CD4-positive, alpha-beta T cell (primary cell): ENCODE results near the gene DBNDD1. TPM values are rescaled to one million over a fixed set of nuclear protein-coding genes. Genes with fewer than 3 reads are reported as not detected.

Experiments used
- ATAC-seq: fragments of 200-7000 bp; cut with Tn5 transposase; one replicate; pipeline ENCODE4 v1.10.0; 2022; ENCODE audit warnings: mild to moderate bottlenecking; ENCODE audit not compliant: poor library complexity
- CTCF ChIA-PET: fragments of 350-600 bp; sonication (Branson Sonifier 250); formaldehyde crosslinking; loops from one replicate; lab custom pipeline; 2021; ENCODE audit warnings: antibody characterized with exemption, inconsistent platforms; lab: Charles Lee
- POLR2A ChIA-PET: fragments of 350-600 bp; sonication (Branson Sonifier 250); formaldehyde crosslinking; loops from one replicate; lab custom pipeline; 2021; ENCODE audit warnings: antibody characterized with exemption, inconsistent platforms; lab: Charles Lee
- DNase-seq, 14 experiments: peaks; one replicate each; pipeline ENCODE4 v3.0.0-alpha.2; 2013 to 2020; ENCODE audit warnings: mixed read lengths in 2 of 14
- H3K27ac ChIP-seq, 2 donors: one replicate each; pipeline versions ENCODE4 v1.5.1 to v1.7.0; 2013; ENCODE audit warnings: low read length in 2 of 2, low read depth in 1 of 2, mild to moderate bottlenecking in 1 of 2
- H3K27me3 ChIP-seq, 2 experiments: 1 replicate in 1 of 2; 2 replicates in 1 of 2; pipeline versions ENCODE4 v1.6.1 to v1.7.0; 2013; ENCODE audit warnings: low read length in 2 of 2, control low read depth in 1 of 2, mild to moderate bottlenecking in 1 of 2, moderate library complexity in 1 of 2; ENCODE audit not compliant: insufficient read depth in 2 of 2, control insufficient read depth in 1 of 2
- H3K36me3 ChIP-seq: one replicate; pipeline ENCODE4 v1.6.1; 2013; ENCODE audit warnings: low read length, control low read depth; ENCODE audit not compliant: insufficient read depth
- H3K4me1 ChIP-seq: one replicate; pipeline ENCODE4 v1.6.1; 2013; ENCODE audit warnings: low read length, control low read depth; ENCODE audit not compliant: insufficient read depth
- H3K4me3 ChIP-seq: one replicate; pipeline ENCODE4 v1.5.1; 2013; ENCODE audit warnings: mild to moderate bottlenecking, low read length, moderate library complexity
- H3K9me3 ChIP-seq, 2 experiments: 1 replicate in 1 of 2; 2 replicates in 1 of 2; pipeline versions ENCODE4 v1.6.1 to v1.7.0; 2013; ENCODE audit warnings: low read length in 2 of 2, mild to moderate bottlenecking in 2 of 2, control low read depth in 1 of 2, moderate library complexity in 1 of 2; ENCODE audit not compliant: control insufficient read depth in 1 of 2, insufficient read depth in 1 of 2
- H3K27ac Mint-ChIP-seq: one replicate; pipeline ENCODE4 v1.8.0; 2020; ENCODE audit warnings: mixed read lengths
- H3K27me3 Mint-ChIP-seq: one replicate; pipeline ENCODE4 v1.8.0; 2021; ENCODE audit warnings: mixed read lengths
- H3K36me3 Mint-ChIP-seq: one replicate; pipeline ENCODE4 v1.8.0; 2021; ENCODE audit warnings: low read depth, mixed read lengths
- H3K4me1 Mint-ChIP-seq: one replicate; pipeline ENCODE4 v1.8.0; 2021; ENCODE audit warnings: low read depth, mixed read lengths
- H3K4me3 Mint-ChIP-seq: one replicate; pipeline ENCODE4 v1.8.0; 2020; ENCODE audit warnings: mild to moderate bottlenecking, mixed read lengths
- H3K9me3 Mint-ChIP-seq: one replicate; pipeline ENCODE4 v1.8.0; 2020; ENCODE audit warnings: mixed read lengths
- CTCF ChIP-seq: fragments of 200-600 bp; IDR thresholded peaks from one replicate; pipeline ENCODE4 v1.8.0; 2022; ENCODE audit warnings: antibody characterized with exemption, mild to moderate bottlenecking
- intact Hi-C, 2 experiments: fragments of 100-400 bp; cut with DNase I in 1 of 2; cut with micrococcal nuclease in 1 of 2; formaldehyde crosslinking; loops; one replicate each; pipeline versions ENCODE4 v1.15.1 to v1.9.0; 2023 to 2025; cut with DNase I, micrococcal nuclease
- total RNA-seq, 174 experiments: library from RNA in 2 of 174; stranded (reverse) in 2 of 174; gene quantifications; one replicate each; pipeline ENCODE4 v1.2.3 and lab custom pipeline; 2021 to 2026

DBNDD1 gene
- total RNA-seq, 2 experiments from 2014 or later, result 2.6 to 2.8 TPM

GRCh38 chr16:89988951-89989350, 30.3 kb downstream of the DBNDD1 start:
- Mint-ChIP-seq H3K27me3 (no peaks in the 10 kb centered on the region), H3K36me3 (peaks cover 72% of the 10 kb centered on the region), H3K4me1 (no peaks in the 10 kb centered on the region), H3K9me3 (no peaks in the 10 kb centered on the region), H3K27ac (no peak overlapping the region), H3K4me3 (no peak overlapping the region)
- no peak for DNase-seq
- Histone ChIP-seq H3K27me3 (no peaks in the 10 kb centered on the region), H3K36me3 (peaks cover 68% of the 10 kb centered on the region), H3K4me3 (no peak overlapping the region), H3K4me1 (no peaks in the 10 kb centered on the region), H3K27ac (no peak overlapping the region), H3K9me3 (no peaks in the 10 kb centered on the region)
- no peak for TF ChIP-seq CTCF
- ATAC-seq, result no peak
- CTCF ChIA-PET, result no interaction called here
- POLR2A ChIA-PET, result no interaction called here
- intact Hi-C loops, result no loop called here

GRCh38 chr16:89987169-89987568, 32.1 kb downstream of the DBNDD1 start:
- Mint-ChIP-seq H3K4me3 (no peak overlapping the region), H3K27ac (no peak overlapping the region), H3K9me3 (no peaks in the 10 kb centered on the region), H3K27me3 (no peaks in the 10 kb centered on the region), H3K4me1 (no peaks in the 10 kb centered on the region), H3K36me3 (peaks cover 73% of the 10 kb centered on the region)
- no peak for ATAC-seq
- ChIA-PET POLR2A (no interaction called here), CTCF (no interaction called here)
- no peak overlapping the region for H3K4me3 ChIP-seq
- no peak for TF ChIP-seq CTCF
- intact Hi-C loops, result no loop called here
- H3K27ac ChIP-seq, result no peak overlapping the region
- H3K27me3 ChIP-seq, result no peaks in the 10 kb centered on the region
- DNase-seq, result no peak
- H3K36me3 ChIP-seq, result peaks cover 76% of the 10 kb centered on the region
- no peaks in the 10 kb centered on the region for H3K4me1 ChIP-seq
- no peaks in the 10 kb centered on the region for H3K9me3 ChIP-seq

GRCh38 chr16:89986600-89986999, 32.7 kb downstream of the DBNDD1 start:
- Mint-ChIP-seq H3K4me1 (no peaks in the 10 kb centered on the region), H3K27me3 (no peaks in the 10 kb centered on the region), H3K27ac (no peak overlapping the region), H3K9me3 (no peaks in the 10 kb centered on the region), H3K4me3 (no peak overlapping the region), H3K36me3 (peaks cover 73% of the 10 kb centered on the region)
- CTCF ChIA-PET, result no interaction called here
- H3K27me3 ChIP-seq, result no peaks in the 10 kb centered on the region
- no peaks in the 10 kb centered on the region for H3K4me1 ChIP-seq
- peaks cover 79% of the 10 kb centered on the region for H3K36me3 ChIP-seq
- ATAC-seq (no peak), DNase-seq (no peak)
- no peak overlapping the region for H3K27ac ChIP-seq
- intact Hi-C loops, result no loop called here
- TF ChIP-seq CTCF, result no peak
- POLR2A ChIA-PET, result no interaction called here
- H3K4me3 ChIP-seq, result no peak overlapping the region
- H3K9me3 ChIP-seq, result no peaks in the 10 kb centered on the region
